ENCODE results near the gene APAF1.
A peak's percentile ranks its signal among the peaks of the same experiment; 100 is the strongest.

The APAF1 gene

GRCh38 chr12:98724384-98725155 is 79.5 kb downstream of the APAF1 start:
- no peak for DNase-seq (ENCODE audit: low read depth in 3 of 3)

GRCh38 chr12:98725476-98726247 is 80.6 kb downstream of the APAF1 start:
- DNase-seq (ENCODE audit: low read depth in 3 of 3), result peak in 2 of 3 donors; percentile 33 to 34

GRCh38 chr12:98727196-98727595 is 82.1 kb downstream of the APAF1 start:
- DNase-seq (ENCODE audit: low read depth in 3 of 3), result no peak

- DNase-seq (ENCODE audit: low read depth in 3 of 3), result no peak
Measured at GRCh38 chr12:98730412-98730811, 85.3 kb downstream of the APAF1 start.

- DNase-seq (ENCODE audit: low read depth in 3 of 3), result no peak
Measured at GRCh38 chr12:98733667-98734350, 88.7 kb downstream of the APAF1 start.

GRCh38 chr12:98735821-98736220 is 90.7 kb downstream of the APAF1 start:
- DNase-seq (ENCODE audit: low read depth in 3 of 3), result no peak

- DNase-seq (ENCODE audit: low read depth in 3 of 3), result no peak
Measured at GRCh38 chr12:98736352-98737321, 91.5 kb downstream of the APAF1 start.

- DNase-seq (ENCODE audit: low read depth in 3 of 3), result no peak
Measured at GRCh38 chr12:98737322-98737712, 92.2 kb downstream of the APAF1 start.

- no peak for DNase-seq (ENCODE audit: low read depth in 3 of 3)
Measured at GRCh38 chr12:98738002-98738401, 92.9 kb downstream of the APAF1 start.

- no peak for DNase-seq (ENCODE audit: low read depth in 3 of 3)
Measured at GRCh38 chr12:98738539-98738938, 93.4 kb downstream of the APAF1 start.

- no peak for DNase-seq (ENCODE audit: low read depth in 3 of 3)
Measured at GRCh38 chr12:98740751-98741150, 95.7 kb downstream of the APAF1 start.

GRCh38 chr12:98741196-98741555 is 96.1 kb downstream of the APAF1 start:
- peak in 2 of 3 donors; percentile 44 to 47 for DNase-seq (ENCODE audit: low read depth in 3 of 3)

GRCh38 chr12:98741556-98742265 is 96.6 kb downstream of the APAF1 start:
- DNase-seq (ENCODE audit: low read depth in 3 of 3), result peak in 1 of 3 donors; percentile 25

- peak in 2 of 3 donors; percentile 26 to 38 for DNase-seq (ENCODE audit: low read depth in 3 of 3)
Measured at GRCh38 chr12:98743362-98743953, 98.4 kb downstream of the APAF1 start.

- no peak for DNase-seq (ENCODE audit: low read depth in 3 of 3)
Measured at GRCh38 chr12:98744680-98745079, 99.6 kb downstream of the APAF1 start.

- DNase-seq (ENCODE audit: low read depth in 3 of 3), result peak in 2 of 3 donors; percentile 23 to 27
Measured at GRCh38 chr12:98745578-98746391, 100.7 kb downstream of the APAF1 start.

GRCh38 chr12:98748463-98748862 is 103.4 kb downstream of the APAF1 start:
- no peak for DNase-seq (ENCODE audit: low read depth in 3 of 3)

- DNase-seq (ENCODE audit: low read depth in 3 of 3), result no peak
Measured at GRCh38 chr12:98750511-98750910, 105.4 kb downstream of the APAF1 start.

GRCh38 chr12:98751580-98752115 is 106.6 kb downstream of the APAF1 start:
- DNase-seq (ENCODE audit: low read depth in 3 of 3), result no peak

Measured in stimulated activated CD4-positive, alpha-beta T cell treated with anti-CD3 and anti-CD28 coated beads, TNF-alpha, amount 100 ng/mL, for 48 hours (primary cell).